SH-SY5Y (cell line): ENCODE data around the gene SLC30A5.

Experiments used
- GATA2 ChIP-seq: IDR thresholded peaks from 2 replicates; pipeline ENCODE4 v1.6.1; 2011; ENCODE audit warnings: mild to moderate bottlenecking, low read depth, low read length
- GATA3 ChIP-seq: IDR thresholded peaks from 2 replicates; pipeline ENCODE4 v1.6.1; 2011; ENCODE audit warnings: low read depth, mild to moderate bottlenecking, low read length, moderate library complexity

- no peak for TF ChIP-seq GATA2
- TF ChIP-seq GATA3: no peak
Observed at GRCh38 chr5:69049151-69049550, 44.7 kb upstream of the SLC30A5 start.
